GM19035 (cell line): ENCODE results near the gene TK1.

Experiments used
- ATAC-seq: cut with Tn5 transposase; IDR thresholded peaks from one replicate; pipeline ENCODE4 v1.9.1; 2021; ENCODE audit not compliant: unreplicated experiment

Gene TK1

DNA sequence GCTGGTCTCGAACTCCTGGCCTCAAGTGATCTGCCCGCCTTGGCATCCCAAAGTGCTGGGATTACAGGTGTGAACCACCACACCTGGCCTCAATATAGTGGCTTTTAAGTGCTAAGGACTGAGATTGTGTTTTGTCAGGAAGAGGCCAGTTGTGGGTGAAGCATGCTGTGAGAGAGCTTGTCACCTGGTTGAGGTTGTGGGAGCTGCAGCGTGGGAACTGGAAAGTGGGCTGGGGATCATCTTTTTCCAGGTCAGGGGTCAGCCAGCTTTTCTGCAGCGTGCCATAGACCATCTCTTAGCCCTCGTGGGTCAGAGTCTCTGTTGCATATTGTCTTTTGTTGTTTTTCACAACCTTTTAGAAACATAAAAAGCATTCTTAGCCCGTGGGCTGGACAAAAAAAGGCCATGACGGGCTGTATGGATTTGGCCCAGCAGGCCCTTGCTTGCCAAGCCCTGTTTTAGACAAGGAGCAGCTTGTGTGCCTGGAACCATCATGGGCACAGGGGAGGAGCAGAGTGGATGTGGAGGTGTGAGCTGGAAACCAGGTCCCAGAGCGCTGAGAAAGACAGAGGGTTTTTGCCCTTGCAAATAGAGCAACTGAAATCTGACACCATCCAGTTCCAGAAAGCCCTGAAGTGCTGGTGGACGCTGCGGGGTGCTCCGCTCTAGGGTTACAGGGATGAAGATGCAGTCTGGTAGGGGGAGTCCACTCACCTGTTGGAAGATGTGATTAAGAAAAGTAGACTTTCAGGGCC is 32.7 kb upstream of the TK1 start:
- no peak for ATAC-seq

GRCh38 chr17:78214706-78215061 is 27.8 kb upstream of the TK1 start:
- ATAC-seq: no peak

GRCh38 chr17:78214016-78214705 is 27.3 kb upstream of the TK1 start, which contains the start of gene BIRC5:
Gene BIRC5 (plus strand): TSS chr17:78214253. CDS start chr17:78214317, 64 bp downstream.
- ATAC-seq: peak; percentile 92

GRCh38 chr17:78211032-78211431 is 24.2 kb upstream of the TK1 start:
- ATAC-seq: no peak

DNA sequence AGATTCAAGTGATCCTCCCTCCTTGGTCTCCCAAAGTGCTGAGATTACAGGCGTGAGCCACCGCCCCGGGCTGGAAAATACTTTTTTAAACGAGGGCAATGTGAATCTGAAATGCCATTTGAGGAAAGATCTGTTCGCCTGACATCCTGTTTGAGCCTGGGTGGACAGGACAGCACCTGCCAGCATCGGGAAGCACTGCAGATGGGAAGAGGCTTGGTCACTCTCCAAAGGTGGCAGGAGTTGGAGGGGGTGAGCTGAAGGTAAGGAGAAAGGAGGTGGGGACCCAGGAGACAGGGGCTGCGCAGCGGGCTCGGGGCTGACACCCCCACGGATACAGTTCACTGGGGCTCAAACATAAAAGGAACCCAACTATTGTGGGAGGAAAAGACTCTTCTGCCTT is 23.3 kb upstream of the TK1 start:
- no peak for ATAC-seq

DNA sequence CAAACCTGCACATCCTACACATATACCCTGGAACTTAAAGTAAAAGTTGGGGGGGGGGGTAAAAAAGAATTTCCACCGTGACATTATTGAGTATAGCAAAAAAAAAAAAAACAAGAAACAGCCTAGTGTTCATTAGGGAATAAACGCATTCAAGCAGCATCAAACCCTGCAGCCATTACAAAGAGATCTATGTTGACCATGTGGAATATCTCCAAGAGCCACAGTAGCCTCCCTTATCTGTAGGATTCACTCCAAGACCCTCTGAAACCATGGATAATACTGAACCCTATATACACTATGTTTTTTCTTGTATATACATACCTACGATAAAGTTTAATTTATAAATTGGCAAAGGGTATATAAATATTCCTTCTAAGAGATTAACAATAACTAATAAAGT is 21.6 kb upstream of the TK1 start:
- no peak for ATAC-seq

- no peak for ATAC-seq
These were observed 19.4 kb upstream of the TK1 start for GRCh38 chr17:78206298-78206697.

- ATAC-seq: no peak
These were observed 18.4 kb upstream of the TK1 start for GRCh38 chr17:78205124-78205775.

GRCh38 chr17:78204387-78205123 is 17.7 kb upstream of the TK1 start:
- ATAC-seq: no peak

GRCh38 chr17:78202666-78203065 is 15.8 kb upstream of the TK1 start:
- no peak for ATAC-seq

DNA sequence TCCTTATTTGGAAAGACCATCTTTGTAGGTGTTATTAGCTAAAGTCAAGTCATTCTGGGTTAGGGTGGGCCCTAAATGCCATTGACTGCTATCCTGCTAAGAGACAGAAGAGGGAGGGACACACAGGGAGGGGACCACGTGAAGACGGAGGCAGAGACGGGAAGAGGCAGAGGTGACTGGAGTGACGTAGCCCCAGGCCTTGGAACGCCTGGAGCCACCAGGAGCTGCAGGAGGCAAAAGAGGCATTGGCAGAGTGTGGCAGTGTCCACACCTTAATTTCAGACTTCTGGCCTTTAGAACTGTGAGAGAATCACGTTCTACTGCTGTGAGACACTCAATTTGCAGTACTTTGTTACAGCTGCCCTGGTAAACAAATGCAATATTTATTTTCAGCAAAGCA is 13.6 kb upstream of the TK1 start:
- no peak for ATAC-seq

DNA sequence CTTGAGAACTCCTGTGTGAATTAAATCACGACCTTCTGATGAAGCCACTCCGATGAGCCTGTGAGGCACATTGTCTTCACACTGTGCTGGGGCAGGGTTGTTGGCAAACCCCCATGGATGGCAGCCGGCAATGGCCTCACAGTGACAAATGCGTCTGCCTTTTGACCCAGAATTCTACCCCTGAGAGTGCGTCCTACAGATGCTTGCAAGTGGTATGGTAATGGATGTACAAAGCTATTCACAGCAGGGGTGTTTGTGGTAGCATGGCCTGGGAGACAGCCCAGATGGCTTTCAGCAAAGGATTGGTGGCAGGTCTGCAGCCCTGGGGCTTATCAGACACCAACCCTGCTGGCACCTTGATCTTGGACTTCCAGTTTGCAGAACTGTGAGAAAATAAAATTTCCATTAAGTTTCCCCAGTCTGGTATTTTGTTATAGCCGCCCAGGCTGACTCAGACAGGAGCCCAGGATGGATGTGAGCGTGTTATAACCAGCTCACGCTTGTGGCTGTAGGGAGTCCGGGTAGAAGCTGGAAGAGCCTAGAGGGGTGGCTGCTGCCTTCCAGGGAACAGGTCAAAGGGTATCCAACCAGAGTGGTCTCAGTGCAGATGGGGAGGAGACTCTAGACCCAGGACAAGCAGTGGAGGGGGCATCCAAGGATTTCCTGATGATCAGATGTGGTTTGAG is 10.4 kb upstream of the TK1 start:
- no peak for ATAC-seq

GRCh38 chr17:78196716-78197115 is 9.9 kb upstream of the TK1 start:
- ATAC-seq: no peak

- no peak for ATAC-seq
These were observed 716 bp downstream of the TK1 start for GRCh38 chr17:78185981-78186691.

DNA sequence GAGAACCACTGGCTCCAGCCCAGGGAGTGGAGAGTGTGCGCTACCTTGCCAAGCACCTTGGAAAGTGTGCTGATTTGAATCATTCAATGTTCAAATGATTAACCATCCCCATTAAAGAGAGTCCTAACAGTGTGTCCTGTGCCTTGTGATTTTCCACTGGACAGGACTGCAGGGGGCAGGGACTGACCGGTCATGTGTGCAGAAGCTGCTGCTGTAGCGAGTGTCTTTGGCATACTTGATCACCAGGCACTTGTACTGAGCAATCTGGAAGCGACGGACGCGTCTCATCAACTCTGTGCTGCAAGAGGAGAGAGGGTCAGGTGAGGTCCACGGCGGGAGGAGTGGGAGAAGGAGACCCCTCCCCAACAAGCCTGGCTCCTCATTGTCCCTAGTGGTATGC is 2.0 kb downstream of the TK1 start:
- ATAC-seq: no peak

DNA sequence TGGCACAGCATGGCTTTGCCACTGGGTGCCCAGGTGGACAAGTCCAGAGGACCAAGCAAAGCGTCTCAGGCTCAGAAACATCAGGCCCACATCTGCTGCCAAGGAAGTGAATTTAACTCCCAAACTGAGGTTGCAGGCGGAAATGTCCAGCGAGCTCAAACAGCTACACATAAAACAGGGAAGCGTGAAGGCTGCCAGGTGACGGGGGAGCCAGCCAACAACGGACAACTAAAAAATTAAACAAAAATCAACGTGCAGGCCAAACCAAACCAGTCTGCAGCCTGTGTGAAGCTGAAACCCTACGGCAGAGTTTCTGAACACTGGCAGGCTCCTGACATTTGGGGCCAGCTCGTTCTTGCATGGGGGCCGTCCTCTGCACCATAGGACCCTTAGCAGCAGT is 2.5 kb downstream of the TK1 start:
- ATAC-seq: no peak

GRCh38 chr17:78183916-78184315 is 2.9 kb downstream of the TK1 start:
- ATAC-seq: no peak

GRCh38 chr17:78182504-78182903 is 4.3 kb downstream of the TK1 start:
- ATAC-seq: no peak

DNA sequence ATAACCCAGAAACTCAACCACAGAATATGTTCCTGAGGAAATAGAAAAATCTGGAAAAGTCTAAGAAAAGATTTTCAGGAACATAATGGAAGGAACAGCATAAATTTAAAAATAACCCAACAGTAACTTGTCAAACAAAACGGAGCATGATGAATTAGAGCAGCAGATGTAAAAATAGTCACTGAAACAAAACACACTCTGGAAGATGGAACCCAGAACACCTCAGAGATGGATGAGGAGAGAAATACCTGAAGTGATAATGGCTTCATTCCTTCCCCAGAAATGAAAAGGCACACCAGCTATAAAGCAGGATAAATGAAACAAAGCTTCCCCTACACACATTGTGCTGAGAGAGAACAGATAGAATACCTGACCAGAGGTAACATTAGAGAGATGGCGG is 6.3 kb downstream of the TK1 start:
- no peak for ATAC-seq

DNA sequence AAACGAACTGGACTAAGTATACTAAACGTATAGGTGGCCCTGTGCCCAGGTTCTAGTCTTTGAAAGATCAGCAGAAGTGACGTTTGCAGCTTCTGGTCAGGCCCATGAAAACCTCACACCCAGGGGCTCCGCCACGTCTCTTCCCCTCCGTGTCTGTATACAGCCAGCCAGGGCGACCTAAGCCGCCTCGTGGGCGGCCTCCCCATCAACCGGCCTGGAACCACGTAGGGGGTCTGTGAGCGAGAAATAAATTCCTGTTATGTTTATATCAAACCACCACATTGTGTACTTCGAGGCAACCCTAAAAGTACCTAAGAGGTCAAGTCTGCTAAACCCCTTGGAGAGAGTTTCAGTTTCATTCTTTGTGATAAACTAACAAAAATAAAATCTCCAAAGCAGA is 6.8 kb downstream of the TK1 start:
- ATAC-seq: no peak
